Measurements from ENCODE around the gene ZBTB7B.
A peak's percentile ranks its signal among the peaks of the same experiment; 100 is the strongest.

Gene ZBTB7B

GRCh38 chr1:155063550-155064110, 61.0 kb downstream of the ZBTB7B start, which contains the start of gene EFNA4 (continued):
- TF ChIP-seq ZNF600 (tag by site-specific recombination; IDR thresholded peaks at IDR 0.05), result peak; percentile 71
- no peak for TF ChIP-seq ZNF184 (tag by site-specific recombination; IDR thresholded peaks at IDR 0.05)
- TF ChIP-seq ZBTB7A (tag by site-specific recombination; IDR thresholded peaks at IDR 0.05; ENCODE audit: low read depth), result peak; percentile 55; the same call in 1 of the 2 replicates
- peak; percentile 78; the same call in 1 of the 2 replicates for TF ChIP-seq MZF1 (tag by site-specific recombination; IDR thresholded peaks at IDR 0.05; ENCODE audit: borderline replicate concordance)
- no peak for TF ChIP-seq ZNF311 (tag by site-specific recombination; IDR thresholded peaks at IDR 0.05; ENCODE audit: borderline replicate concordance)
- TF ChIP-seq ZNF335 (tag by site-specific recombination; conservative IDR thresholded peaks at IDR 0.05), result peak; percentile 65
- TF ChIP-seq BCL11A (tag by site-specific recombination; IDR thresholded peaks at IDR 0.05; ENCODE audit: low read depth), result peak; percentile 47; the same call in 1 of the 2 replicates
- peak; percentile 70 for TF ChIP-seq SP3 (tag by site-specific recombination; IDR thresholded peaks at IDR 0.05)
- TF ChIP-seq, protein P1, sequence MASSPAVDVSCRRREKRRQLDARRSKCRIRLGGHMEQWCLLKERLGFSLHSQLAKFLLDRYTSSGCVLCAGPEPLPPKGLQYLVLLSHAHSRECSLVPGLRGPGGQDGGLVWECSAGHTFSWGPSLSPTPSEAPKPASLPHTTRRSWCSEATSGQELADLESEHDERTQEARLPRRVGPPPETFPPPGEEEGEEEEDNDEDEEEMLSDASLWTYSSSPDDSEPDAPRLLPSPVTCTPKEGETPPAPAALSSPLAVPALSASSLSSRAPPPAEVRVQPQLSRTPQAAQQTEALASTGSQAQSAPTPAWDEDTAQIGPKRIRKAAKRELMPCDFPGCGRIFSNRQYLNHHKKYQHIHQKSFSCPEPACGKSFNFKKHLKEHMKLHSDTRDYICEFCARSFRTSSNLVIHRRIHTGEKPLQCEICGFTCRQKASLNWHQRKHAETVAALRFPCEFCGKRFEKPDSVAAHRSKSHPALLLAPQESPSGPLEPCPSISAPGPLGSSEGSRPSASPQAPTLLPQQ (tag by site-specific recombination; IDR thresholded peaks at IDR 0.05), result peak; percentile 46; the same call in 1 of the 2 replicates
- 0 out of 2 replicates have a peak, but pooled peaks have one; percentile 19 for TF ChIP-seq ZNF629 (tag by site-specific recombination; IDR thresholded peaks at IDR 0.05)
- TF ChIP-seq EGR2 (tag by site-specific recombination; IDR thresholded peaks at IDR 0.05; ENCODE audit: low read depth), result no peak
- no peak for TF ChIP-seq TRIM28 (IDR thresholded peaks at IDR 0.05; ENCODE audit: borderline replicate concordance, low read length)
- 0 out of 2 replicates have a peak, but pooled peaks have one; percentile 24 for TF ChIP-seq ZNF341 (tag by site-specific recombination; IDR thresholded peaks at IDR 0.05; ENCODE audit: low read depth)

DNA sequence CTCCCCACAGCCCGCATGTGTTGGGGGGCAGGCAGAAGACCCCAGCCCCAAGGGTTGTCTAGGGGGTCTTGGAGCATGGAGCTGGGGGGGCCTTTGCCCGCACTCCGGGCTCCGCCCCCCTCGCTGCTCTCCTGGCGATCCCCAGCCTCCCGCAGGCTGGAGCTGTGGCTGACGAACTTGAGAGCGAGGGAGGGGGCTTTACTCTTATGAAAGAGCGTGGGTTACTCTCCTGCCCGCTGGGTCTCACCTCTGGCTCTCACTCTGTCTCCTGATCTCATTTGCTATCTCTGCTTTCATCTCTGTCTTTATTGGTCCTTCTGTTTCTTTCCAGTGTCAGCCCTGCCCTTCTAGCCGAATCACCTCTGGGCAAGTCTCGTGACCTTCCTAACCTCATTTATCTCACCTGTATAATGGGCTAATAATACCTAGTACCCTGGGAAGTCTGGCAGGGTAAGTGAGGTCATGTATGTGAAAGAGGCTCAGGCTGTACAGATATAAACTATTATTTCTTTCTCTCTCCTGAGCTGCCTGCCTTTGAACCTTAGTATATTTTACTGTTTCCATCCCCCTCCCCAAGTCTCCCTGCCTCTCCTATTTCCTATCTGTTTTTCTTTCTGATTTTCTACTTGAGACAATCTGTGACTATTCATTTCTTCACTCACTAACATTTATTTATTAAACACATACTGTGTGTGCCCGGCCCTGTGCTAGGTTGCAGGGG, 61.7 kb downstream of the ZBTB7B start:
- POLR2A ChIA-PET, result interaction anchor here (0.7 to 1.5 kb wide), 3 partner anchors 11 to 16 kb away, joined by 3 to 6 read pairs (median 6); partner anchors contain the start of gene EFNA3
- TF ChIP-seq ZNF24 (tag by site-specific recombination; IDR thresholded peaks at IDR 0.05) (peak; percentile 47), SETDB1 (IDR thresholded peaks at IDR 0.05; ENCODE audit: insufficient read length, low read length) (no peak), ZNF621 (tag by site-specific recombination; IDR thresholded peaks at IDR 0.05) (no peak), ZNF366 (tag by site-specific recombination; conservative IDR thresholded peaks at IDR 0.05) (peak; percentile 22; the same call in 1 of the 2 replicates), ZNF580 (tag by site-specific recombination; IDR thresholded peaks at IDR 0.05) (peak; percentile 86), PATZ1 (tag by site-specific recombination; IDR thresholded peaks at IDR 0.05) (peak; percentile 83), ZNF350 (tag by site-specific recombination; IDR thresholded peaks at IDR 0.05) (no peak), ZEB2 (tag by site-specific recombination; IDR thresholded peaks at IDR 0.05) (peak; percentile 11), GLIS1 (tag by site-specific recombination; IDR thresholded peaks at IDR 0.05) (peak; percentile 79), ZNF335 (tag by site-specific recombination; conservative IDR thresholded peaks at IDR 0.05) (peak; percentile 67), KLF8 (tag by site-specific recombination; IDR thresholded peaks at IDR 0.05) (peak; percentile 31; the same call in 1 of the 2 replicates), SP7 (tag by site-specific recombination; IDR thresholded peaks at IDR 0.05) (peak; percentile 60), ZNF510 (tag by site-specific recombination; IDR thresholded peaks at IDR 0.05; ENCODE audit: insufficient replicate concordance) (no peak), ZIC2 (tag by site-specific recombination; IDR thresholded peaks at IDR 0.05) (peak; percentile 67), ZFHX2 (tag by site-specific recombination; conservative IDR thresholded peaks at IDR 0.05) (0 out of 2 replicates have a peak, but pooled peaks have one; percentile 46), ZNF548 (tag by site-specific recombination; IDR thresholded peaks at IDR 0.05) (no peak)
- TF ChIP-seq, protein P2, sequence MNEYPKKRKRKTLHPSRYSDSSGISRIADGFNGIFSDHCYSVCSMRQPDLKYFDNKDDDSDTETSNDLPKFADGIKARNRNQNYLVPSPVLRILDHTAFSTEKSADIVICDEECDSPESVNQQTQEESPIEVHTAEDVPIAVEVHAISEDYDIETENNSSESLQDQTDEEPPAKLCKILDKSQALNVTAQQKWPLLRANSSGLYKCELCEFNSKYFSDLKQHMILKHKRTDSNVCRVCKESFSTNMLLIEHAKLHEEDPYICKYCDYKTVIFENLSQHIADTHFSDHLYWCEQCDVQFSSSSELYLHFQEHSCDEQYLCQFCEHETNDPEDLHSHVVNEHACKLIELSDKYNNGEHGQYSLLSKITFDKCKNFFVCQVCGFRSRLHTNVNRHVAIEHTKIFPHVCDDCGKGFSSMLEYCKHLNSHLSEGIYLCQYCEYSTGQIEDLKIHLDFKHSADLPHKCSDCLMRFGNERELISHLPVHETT (tag by site-specific recombination; IDR thresholded peaks at IDR 0.05), result 0 out of 2 replicates have a peak, but pooled peaks have one; percentile 62
- TF ChIP-seq, protein P3, sequence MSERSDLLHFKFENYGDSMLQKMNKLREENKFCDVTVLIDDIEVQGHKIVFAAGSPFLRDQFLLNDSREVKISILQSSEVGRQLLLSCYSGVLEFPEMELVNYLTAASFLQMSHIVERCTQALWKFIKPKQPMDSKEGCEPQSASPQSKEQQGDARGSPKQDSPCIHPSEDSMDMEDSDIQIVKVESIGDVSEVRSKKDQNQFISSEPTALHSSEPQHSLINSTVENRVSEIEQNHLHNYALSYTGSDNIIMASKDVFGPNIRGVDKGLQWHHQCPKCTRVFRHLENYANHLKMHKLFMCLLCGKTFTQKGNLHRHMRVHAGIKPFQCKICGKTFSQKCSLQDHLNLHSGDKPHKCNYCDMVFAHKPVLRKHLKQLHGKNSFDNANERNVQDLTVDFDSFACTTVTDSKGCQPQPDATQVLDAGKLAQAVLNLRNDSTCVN (tag by site-specific recombination; optimal IDR thresholded peaks at IDR 0.05), result peak; percentile 1

More for the DNA sequence above, 61.7 kb downstream of the ZBTB7B start:
- Histone ChIP-seq H3K36me3 (ENCODE audit: control insufficient read depth in 2 of 2, insufficient read depth in 1 of 2, low read length in 2 of 2) (peaks cover 0 to 22% of the 10 kb centered on the region in 2 experiments; a peak in 1 of 3 replicates), H3K4me1 (ENCODE audit: control insufficient read depth, insufficient read depth, low read length) (no peaks in the 10 kb centered on the region; the same call in none of the 2 replicates), H3K4me3 (ENCODE audit: low read depth, low read length) (peak overlapping the region; percentile 88), H3K27ac (ENCODE audit: extremely low read depth, low read depth, low read length) (no peak overlapping the region; the same call in 1 of the 2 replicates), H3K9me3 (ENCODE audit: control insufficient read depth, insufficient read depth, low read depth, low read length) (no peaks in the 10 kb centered on the region)
- CTCF ChIA-PET, result interaction anchor here (0.6 to 10.9 kb wide), 8 partner anchors 13 to 183 kb away, joined by 3 to 117 read pairs (median 4); partner anchors contain the start of genes ADAM15 and EFNA3

All from HEK293 (cell line).